Nephron (organoid): Measurements from ENCODE around the gene ZC3H18.

ENCODE experiments used
- H3K27ac Mint-ChIP-seq, 3 experiments: 2 replicates each; pipeline ENCODE4 v1.8.0; 2020; ENCODE audit warnings: mixed read lengths in 3 of 3, mild to moderate bottlenecking in 2 of 3, moderate library complexity in 1 of 3
- H3K27me3 Mint-ChIP-seq: 2 replicates; pipeline ENCODE4 v1.8.0; 2021; ENCODE audit warnings: low read depth, mild to moderate bottlenecking, moderate library complexity, mixed read lengths
- H3K36me3 Mint-ChIP-seq: 2 replicates; pipeline ENCODE4 v1.8.0; 2020; ENCODE audit warnings: low read depth, mixed read lengths
- H3K4me1 Mint-ChIP-seq: 2 replicates; pipeline ENCODE4 v1.8.0; 2020; ENCODE audit warnings: mixed read lengths
- H3K4me3 Mint-ChIP-seq, 3 experiments: 2 replicates each; pipeline ENCODE4 v1.8.0; 2020; ENCODE audit warnings: mild to moderate bottlenecking in 3 of 3, mixed read lengths in 3 of 3, moderate library complexity in 2 of 3
- H3K9me3 Mint-ChIP-seq: 2 replicates; pipeline ENCODE4 v1.8.0; 2020; ENCODE audit warnings: mixed read lengths
- CTCF ChIP-seq, 3 experiments: fragments of 200-600 bp; sonication (generic); IDR thresholded peaks; one replicate each; pipeline ENCODE4 v1.5.0; 2021; ENCODE audit warnings: antibody characterized with exemption in 3 of 3; ENCODE audit not compliant: unreplicated experiment in 3 of 3

The ZC3H18 gene

GRCh38 chr16:88645455-88645854 is 75.3 kb downstream of the ZC3H18 start:
- H3K27me3 Mint-ChIP-seq = peaks cover 7% of the 10 kb centered on the region
- no peak overlapping the region for H3K4me3 Mint-ChIP-seq
- TF ChIP-seq CTCF (IDR thresholded peaks at IDR 0.05; ENCODE audit: unreplicated experiment in 3 of 3) = no peak
- peaks cover 6% of the 10 kb centered on the region for H3K4me1 Mint-ChIP-seq
- H3K9me3 Mint-ChIP-seq = no peaks in the 10 kb centered on the region
- H3K36me3 Mint-ChIP-seq = peaks cover 11% of the 10 kb centered on the region
- H3K27ac Mint-ChIP-seq = no peak overlapping the region

- Mint-ChIP-seq H3K9me3 (no peaks in the 10 kb centered on the region), H3K36me3 (peaks cover 11% of the 10 kb centered on the region), H3K27me3 (peaks cover 4% of the 10 kb centered on the region), H3K4me1 (peaks cover 6% of the 10 kb centered on the region), H3K4me3 (no peak overlapping the region), H3K27ac (no peak overlapping the region)
- TF ChIP-seq CTCF (IDR thresholded peaks at IDR 0.05; ENCODE audit: unreplicated experiment in 3 of 3) = no peak
Measured at GRCh38 chr16:88645941-88646340, 75.7 kb downstream of the ZC3H18 start.

GRCh38 chr16:88646345-88647034 is 76.3 kb downstream of the ZC3H18 start:
- H3K36me3 Mint-ChIP-seq = peaks cover 11% of the 10 kb centered on the region
- H3K27me3 Mint-ChIP-seq = peaks cover 4% of the 10 kb centered on the region
- no peaks in the 10 kb centered on the region for H3K9me3 Mint-ChIP-seq
- no peak overlapping the region for H3K4me3 Mint-ChIP-seq
- H3K27ac Mint-ChIP-seq = no peak overlapping the region
- peaks cover 6% of the 10 kb centered on the region for H3K4me1 Mint-ChIP-seq
- no peak for TF ChIP-seq CTCF (IDR thresholded peaks at IDR 0.05; ENCODE audit: unreplicated experiment in 3 of 3)

GRCh38 chr16:88647178-88648070 is 77.2 kb downstream of the ZC3H18 start:
- TF ChIP-seq CTCF (IDR thresholded peaks at IDR 0.05; ENCODE audit: unreplicated experiment in 3 of 3) = no peak
- Mint-ChIP-seq H3K9me3 (no peaks in the 10 kb centered on the region), H3K27ac (no peak overlapping the region), H3K4me3 (no peak overlapping the region), H3K36me3 (peaks cover 11% of the 10 kb centered on the region), H3K4me1 (peaks cover 6% of the 10 kb centered on the region), H3K27me3 (peaks cover under 1% of the 10 kb centered on the region)

- H3K27ac Mint-ChIP-seq = peak overlapping the region; percentile 40 to 88 (median 58)
- no peaks in the 10 kb centered on the region for H3K27me3 Mint-ChIP-seq
- no peaks in the 10 kb centered on the region for H3K9me3 Mint-ChIP-seq
- H3K4me3 Mint-ChIP-seq = peak overlapping the region; percentile 79 to 89 (median 85)
- peaks cover 19% of the 10 kb centered on the region for H3K36me3 Mint-ChIP-seq
- H3K4me1 Mint-ChIP-seq = peaks cover 6% of the 10 kb centered on the region
- no peak for TF ChIP-seq CTCF (IDR thresholded peaks at IDR 0.05; ENCODE audit: unreplicated experiment in 3 of 3)
Measured at GRCh38 chr16:88649195-88649923, 79.2 kb downstream of the ZC3H18 start.
